GM23338 (cell line): Measurements from ENCODE around the gene PPFIBP2. TPM values are rescaled to one million over a fixed set of nuclear protein-coding genes. Genes with fewer than 3 reads are reported as not detected.

ENCODE experiments used
- ATAC-seq: fragments of 200-7000 bp; cut with Tn5 transposase; 3 replicates; pipeline ENCODE4 v1.9.1; 2020
- DNase-seq: peaks from one replicate; pipeline ENCODE4 v3.0.0-alpha.2; 2015; ENCODE audit warnings: low spot score
- H2AFZ ChIP-seq: fragments of 200-600 bp; sonication (generic); 2 replicates; pipeline ENCODE4 v1.8.0; 2016; ENCODE audit warnings: antibody characterized with exemption, mild to moderate bottlenecking, moderate library complexity
- H3F3A ChIP-seq: fragments of 200-600 bp; sonication (generic); replicated peaks from 2 replicates; pipeline ENCODE4 v1.8.0; 2017; ENCODE audit warnings: antibody characterized with exemption, mixed run types, low read depth
- H3K27ac ChIP-seq: fragments of 200-600 bp; sonication (generic); 2 replicates; pipeline ENCODE4 v1.6.1; 2016; ENCODE audit warnings: low read depth
- H3K27me3 ChIP-seq: fragments of 200-600 bp; sonication (generic); 2 replicates; pipeline ENCODE4 v1.8.0; 2016; ENCODE audit warnings: mild to moderate bottlenecking, mixed run types, moderate library complexity; ENCODE audit not compliant: insufficient read depth
- H3K36me3 ChIP-seq: fragments of 200-600 bp; sonication (generic); 2 replicates; pipeline ENCODE4 v1.8.0; 2016; ENCODE audit warnings: mild to moderate bottlenecking; ENCODE audit not compliant: insufficient read depth
- H3K4me1 ChIP-seq: fragments of 200-600 bp; sonication (generic); 2 replicates; pipeline ENCODE4 v1.8.0; 2016; ENCODE audit warnings: mild to moderate bottlenecking, moderate library complexity; ENCODE audit not compliant: insufficient read depth
- H3K4me2 ChIP-seq: fragments of 200-600 bp; sonication (generic); 2 replicates; pipeline ENCODE4 v1.7.1; 2017; ENCODE audit warnings: mixed run types
- H3K4me3 ChIP-seq: fragments of 200-600 bp; sonication (generic); 2 replicates; pipeline ENCODE4 v1.6.1; 2016; ENCODE audit warnings: mixed run types
- H3K79me2 ChIP-seq: fragments of 200-600 bp; sonication (generic); replicated peaks from 2 replicates; pipeline ENCODE4 v1.8.0; 2017; ENCODE audit warnings: mild to moderate bottlenecking; ENCODE audit not compliant: insufficient read depth
- H3K9me2 ChIP-seq: fragments of 200-600 bp; sonication (generic); 2 replicates; pipeline ENCODE4 v1.8.0; 2017; ENCODE audit not compliant: insufficient read depth
- H4K20me1 ChIP-seq: fragments of 200-600 bp; sonication (generic); replicated peaks from 2 replicates; pipeline ENCODE4 v1.8.0; 2017; ENCODE audit warnings: mild to moderate bottlenecking; ENCODE audit not compliant: insufficient read depth
- H3K27ac Mint-ChIP-seq: 2 replicates; pipeline ENCODE4 v1.8.0; 2020; ENCODE audit warnings: inconsistent platforms, mild to moderate bottlenecking, moderate library complexity, mixed read lengths
- H3K27me3 Mint-ChIP-seq: 3 replicates; pipeline ENCODE4 v1.8.0; 2022; ENCODE audit warnings: low read depth, mild to moderate bottlenecking, moderate library complexity, mixed read lengths, inconsistent platforms; ENCODE audit not compliant: insufficient read depth, poor library complexity
- H3K36me3 Mint-ChIP-seq: 3 replicates; pipeline ENCODE4 v1.8.0; 2021; ENCODE audit warnings: low read depth, mild to moderate bottlenecking, inconsistent platforms, moderate library complexity, mixed read lengths
- H3K4me1 Mint-ChIP-seq: 3 replicates; pipeline ENCODE4 v1.8.0; 2020; ENCODE audit warnings: mild to moderate bottlenecking, inconsistent platforms, mixed read lengths
- H3K4me3 Mint-ChIP-seq: 3 replicates; pipeline ENCODE4 v1.8.0; 2021; ENCODE audit warnings: moderate library complexity, mild to moderate bottlenecking, inconsistent platforms, mixed read lengths
- H3K9me3 Mint-ChIP-seq: 3 replicates; pipeline ENCODE4 v1.8.0; 2020; ENCODE audit warnings: moderate library complexity, mild to moderate bottlenecking, inconsistent platforms, mixed read lengths
- CREB1 ChIP-seq: fragments of 250-450 bp; sonication (Bioruptor Pico); IDR thresholded peaks from 2 replicates; pipeline ENCODE4 v1.5.0; 2020; ENCODE audit warnings: low read depth, mild to moderate bottlenecking, moderate library complexity
- ETS1 ChIP-seq: IDR thresholded peaks from 2 replicates; pipeline ENCODE4 v1.6.1; 2016; ENCODE audit warnings: antibody characterized with exemption
- JUNB ChIP-seq: IDR thresholded peaks from one replicate; pipeline ENCODE4 v1.6.1; 2016; ENCODE audit warnings: antibody characterized with exemption; ENCODE audit not compliant: unreplicated experiment
- NANOG ChIP-seq: IDR thresholded peaks from 2 replicates; pipeline ENCODE4 v1.6.1; 2016; ENCODE audit warnings: antibody characterized with exemption, borderline replicate concordance
- POLR2AphosphoS5 ChIP-seq: IDR thresholded peaks from 2 replicates; pipeline ENCODE4 v1.6.1; 2016; ENCODE audit warnings: antibody characterized with exemption, low read depth
- STAT1 ChIP-seq: IDR thresholded peaks from one replicate; pipeline ENCODE4 v1.6.1; 2016; ENCODE audit warnings: antibody characterized with exemption; ENCODE audit not compliant: unreplicated experiment
- ZNF114 ChIP-seq: fragments of 250-450 bp; sonication (Bioruptor Pico); IDR thresholded peaks from 2 replicates; pipeline ENCODE4 v1.5.0; 2020; ENCODE audit warnings: mild to moderate bottlenecking, moderate library complexity
- ZNF331 ChIP-seq: fragments of 250-450 bp; sonication (Bioruptor Pico); IDR thresholded peaks from 2 replicates; pipeline ENCODE4 v1.5.0; 2020; ENCODE audit warnings: low read depth, mild to moderate bottlenecking, moderate library complexity
- polyA plus RNA-seq: library from polyadenylated mRNA; unstranded; fragments of >200 nt; fragmentation: Nextera tagmentation; extraction: Ambion mirVana; gene quantifications from 2 replicates; pipeline ENCODE4 v1.2.1, GENCODE V29; 2016
- total RNA-seq: library from RNA; depleted of rRNA; stranded (reverse); fragments of >200 nt; shearing (Covaris generic); gene quantifications from 2 replicates; pipeline ENCODE4 v1.2.3, GENCODE V29; 2014
- TF ChIP-seq, protein P1 (sequence below): IDR thresholded peaks from one replicate; pipeline ENCODE4 v1.6.1; 2018; ENCODE audit warnings: antibody characterized with exemption; ENCODE audit not compliant: unreplicated experiment
- TF ChIP-seq, protein P2 (sequence below): fragments of 250-450 bp; sonication (Bioruptor Pico); IDR thresholded peaks from 2 replicates; pipeline ENCODE4 v1.5.0; 2020; ENCODE audit warnings: mild to moderate bottlenecking, moderate library complexity
- TF ChIP-seq, protein P3 (sequence below), 2 experiments: fragments of 200-600 bp in 1 of 2; sonication (generic) in 1 of 2; conservative IDR thresholded peaks; 2 replicates each; pipeline versions ENCODE4 v1.5.1 to v1.6.1; 2016 to 2017; ENCODE audit warnings: antibody characterized with exemption in 2 of 2, low read depth in 2 of 2, mild to moderate bottlenecking in 2 of 2, moderate library complexity in 1 of 2

PPFIBP2 gene
- total and polyA plus RNA-seq, 2 experiments from 2014 or later = 7.1 to 14.8 TPM

DNA sequence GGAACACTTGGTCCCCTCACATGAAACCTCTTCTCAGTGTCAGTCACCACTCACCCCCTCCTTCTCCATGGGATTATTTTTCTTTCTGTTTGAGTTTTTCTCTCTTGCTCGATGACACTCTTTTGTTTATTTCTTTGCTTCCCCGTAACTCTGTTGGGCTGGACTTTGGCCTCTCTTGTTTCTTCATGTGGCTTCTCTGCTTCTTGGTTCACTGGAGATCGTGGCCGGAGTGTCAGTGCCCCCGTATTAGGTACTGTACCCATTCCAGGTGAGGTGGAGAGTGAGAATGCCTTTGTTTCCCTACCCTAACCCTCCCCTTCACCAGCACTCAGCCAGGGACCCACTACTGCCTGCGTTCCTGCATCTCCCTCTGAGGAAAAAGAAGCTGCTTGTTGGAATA is 127.0 kb downstream of the PPFIBP2 start (continued):
- no peak for TF ChIP-seq JUNB
- no peak for TF ChIP-seq ETS1
- TF ChIP-seq POLR2AphosphoS5 = no peak
- no peak for TF ChIP-seq STAT1
- TF ChIP-seq ZNF331 (CRISPR knock-in tag) = no peak
- no peak for TF ChIP-seq CREB1 (CRISPR knock-in tag)

DNA sequence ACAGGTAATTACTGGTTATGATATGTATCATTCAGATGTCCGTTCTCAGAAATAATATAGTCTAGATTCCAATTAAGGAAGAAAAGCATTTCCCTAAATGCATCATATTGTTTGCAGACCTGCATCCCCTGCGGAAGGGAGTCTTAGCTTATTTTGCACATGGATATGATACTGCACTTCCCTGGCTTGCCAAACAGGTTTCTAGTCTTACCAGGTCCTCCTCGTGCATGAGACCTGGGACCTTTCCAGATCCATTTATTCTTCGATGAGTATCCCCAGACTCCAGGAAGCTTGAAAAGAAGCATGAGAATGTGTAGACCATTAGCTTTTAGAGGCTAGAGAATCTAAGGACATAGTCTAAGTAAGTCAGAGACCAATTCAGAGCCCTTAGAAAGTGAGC is 128.9 kb downstream of the PPFIBP2 start:
- no peaks in the 10 kb centered on the region for H3K27me3 ChIP-seq
- H3K9me2 ChIP-seq = peaks cover 6% of the 10 kb centered on the region; the same call in 1 of the 2 replicates
- H2AFZ ChIP-seq = no peak overlapping the region
- no peak for ATAC-seq
- no peak overlapping the region for H3K4me3 ChIP-seq
- Mint-ChIP-seq H3K27ac (no peak overlapping the region), H3K4me3 (no peak overlapping the region), H3K36me3 (peaks cover 5% of the 10 kb centered on the region; the same call in 2 of the 3 replicates), H3K27me3 (peaks cover 3% of the 10 kb centered on the region), H3K4me1 (peaks cover 20% of the 10 kb centered on the region), H3K9me3 (no peaks in the 10 kb centered on the region)
- no peak overlapping the region for H3K27ac ChIP-seq
- no peaks in the 10 kb centered on the region for H3K79me2 ChIP-seq
- no peaks in the 10 kb centered on the region for H3K4me1 ChIP-seq
- no peaks in the 10 kb centered on the region for H3K36me3 ChIP-seq
- no peak for DNase-seq
- H4K20me1 ChIP-seq = no peaks in the 10 kb centered on the region
- no peaks in the 10 kb centered on the region for H3F3A ChIP-seq
- H3K4me2 ChIP-seq = no peak overlapping the region
- no peak for TF ChIP-seq ZNF331 (CRISPR knock-in tag)
- TF ChIP-seq, protein P1, sequence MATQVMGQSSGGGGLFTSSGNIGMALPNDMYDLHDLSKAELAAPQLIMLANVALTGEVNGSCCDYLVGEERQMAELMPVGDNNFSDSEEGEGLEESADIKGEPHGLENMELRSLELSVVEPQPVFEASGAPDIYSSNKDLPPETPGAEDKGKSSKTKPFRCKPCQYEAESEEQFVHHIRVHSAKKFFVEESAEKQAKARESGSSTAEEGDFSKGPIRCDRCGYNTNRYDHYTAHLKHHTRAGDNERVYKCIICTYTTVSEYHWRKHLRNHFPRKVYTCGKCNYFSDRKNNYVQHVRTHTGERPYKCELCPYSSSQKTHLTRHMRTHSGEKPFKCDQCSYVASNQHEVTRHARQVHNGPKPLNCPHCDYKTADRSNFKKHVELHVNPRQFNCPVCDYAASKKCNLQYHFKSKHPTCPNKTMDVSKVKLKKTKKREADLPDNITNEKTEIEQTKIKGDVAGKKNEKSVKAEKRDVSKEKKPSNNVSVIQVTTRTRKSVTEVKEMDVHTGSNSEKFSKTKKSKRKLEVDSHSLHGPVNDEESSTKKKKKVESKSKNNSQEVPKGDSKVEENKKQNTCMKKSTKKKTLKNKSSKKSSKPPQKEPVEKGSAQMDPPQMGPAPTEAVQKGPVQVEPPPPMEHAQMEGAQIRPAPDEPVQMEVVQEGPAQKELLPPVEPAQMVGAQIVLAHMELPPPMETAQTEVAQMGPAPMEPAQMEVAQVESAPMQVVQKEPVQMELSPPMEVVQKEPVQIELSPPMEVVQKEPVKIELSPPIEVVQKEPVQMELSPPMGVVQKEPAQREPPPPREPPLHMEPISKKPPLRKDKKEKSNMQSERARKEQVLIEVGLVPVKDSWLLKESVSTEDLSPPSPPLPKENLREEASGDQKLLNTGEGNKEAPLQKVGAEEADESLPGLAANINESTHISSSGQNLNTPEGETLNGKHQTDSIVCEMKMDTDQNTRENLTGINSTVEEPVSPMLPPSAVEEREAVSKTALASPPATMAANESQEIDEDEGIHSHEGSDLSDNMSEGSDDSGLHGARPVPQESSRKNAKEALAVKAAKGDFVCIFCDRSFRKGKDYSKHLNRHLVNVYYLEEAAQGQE = no peak
- TF ChIP-seq NANOG = no peak
- no peak for TF ChIP-seq CREB1 (CRISPR knock-in tag)
- no peak for TF ChIP-seq JUNB
- TF ChIP-seq STAT1 = no peak
- TF ChIP-seq ZNF114 = no peak
- no peak for TF ChIP-seq ETS1
- TF ChIP-seq, protein P2, sequence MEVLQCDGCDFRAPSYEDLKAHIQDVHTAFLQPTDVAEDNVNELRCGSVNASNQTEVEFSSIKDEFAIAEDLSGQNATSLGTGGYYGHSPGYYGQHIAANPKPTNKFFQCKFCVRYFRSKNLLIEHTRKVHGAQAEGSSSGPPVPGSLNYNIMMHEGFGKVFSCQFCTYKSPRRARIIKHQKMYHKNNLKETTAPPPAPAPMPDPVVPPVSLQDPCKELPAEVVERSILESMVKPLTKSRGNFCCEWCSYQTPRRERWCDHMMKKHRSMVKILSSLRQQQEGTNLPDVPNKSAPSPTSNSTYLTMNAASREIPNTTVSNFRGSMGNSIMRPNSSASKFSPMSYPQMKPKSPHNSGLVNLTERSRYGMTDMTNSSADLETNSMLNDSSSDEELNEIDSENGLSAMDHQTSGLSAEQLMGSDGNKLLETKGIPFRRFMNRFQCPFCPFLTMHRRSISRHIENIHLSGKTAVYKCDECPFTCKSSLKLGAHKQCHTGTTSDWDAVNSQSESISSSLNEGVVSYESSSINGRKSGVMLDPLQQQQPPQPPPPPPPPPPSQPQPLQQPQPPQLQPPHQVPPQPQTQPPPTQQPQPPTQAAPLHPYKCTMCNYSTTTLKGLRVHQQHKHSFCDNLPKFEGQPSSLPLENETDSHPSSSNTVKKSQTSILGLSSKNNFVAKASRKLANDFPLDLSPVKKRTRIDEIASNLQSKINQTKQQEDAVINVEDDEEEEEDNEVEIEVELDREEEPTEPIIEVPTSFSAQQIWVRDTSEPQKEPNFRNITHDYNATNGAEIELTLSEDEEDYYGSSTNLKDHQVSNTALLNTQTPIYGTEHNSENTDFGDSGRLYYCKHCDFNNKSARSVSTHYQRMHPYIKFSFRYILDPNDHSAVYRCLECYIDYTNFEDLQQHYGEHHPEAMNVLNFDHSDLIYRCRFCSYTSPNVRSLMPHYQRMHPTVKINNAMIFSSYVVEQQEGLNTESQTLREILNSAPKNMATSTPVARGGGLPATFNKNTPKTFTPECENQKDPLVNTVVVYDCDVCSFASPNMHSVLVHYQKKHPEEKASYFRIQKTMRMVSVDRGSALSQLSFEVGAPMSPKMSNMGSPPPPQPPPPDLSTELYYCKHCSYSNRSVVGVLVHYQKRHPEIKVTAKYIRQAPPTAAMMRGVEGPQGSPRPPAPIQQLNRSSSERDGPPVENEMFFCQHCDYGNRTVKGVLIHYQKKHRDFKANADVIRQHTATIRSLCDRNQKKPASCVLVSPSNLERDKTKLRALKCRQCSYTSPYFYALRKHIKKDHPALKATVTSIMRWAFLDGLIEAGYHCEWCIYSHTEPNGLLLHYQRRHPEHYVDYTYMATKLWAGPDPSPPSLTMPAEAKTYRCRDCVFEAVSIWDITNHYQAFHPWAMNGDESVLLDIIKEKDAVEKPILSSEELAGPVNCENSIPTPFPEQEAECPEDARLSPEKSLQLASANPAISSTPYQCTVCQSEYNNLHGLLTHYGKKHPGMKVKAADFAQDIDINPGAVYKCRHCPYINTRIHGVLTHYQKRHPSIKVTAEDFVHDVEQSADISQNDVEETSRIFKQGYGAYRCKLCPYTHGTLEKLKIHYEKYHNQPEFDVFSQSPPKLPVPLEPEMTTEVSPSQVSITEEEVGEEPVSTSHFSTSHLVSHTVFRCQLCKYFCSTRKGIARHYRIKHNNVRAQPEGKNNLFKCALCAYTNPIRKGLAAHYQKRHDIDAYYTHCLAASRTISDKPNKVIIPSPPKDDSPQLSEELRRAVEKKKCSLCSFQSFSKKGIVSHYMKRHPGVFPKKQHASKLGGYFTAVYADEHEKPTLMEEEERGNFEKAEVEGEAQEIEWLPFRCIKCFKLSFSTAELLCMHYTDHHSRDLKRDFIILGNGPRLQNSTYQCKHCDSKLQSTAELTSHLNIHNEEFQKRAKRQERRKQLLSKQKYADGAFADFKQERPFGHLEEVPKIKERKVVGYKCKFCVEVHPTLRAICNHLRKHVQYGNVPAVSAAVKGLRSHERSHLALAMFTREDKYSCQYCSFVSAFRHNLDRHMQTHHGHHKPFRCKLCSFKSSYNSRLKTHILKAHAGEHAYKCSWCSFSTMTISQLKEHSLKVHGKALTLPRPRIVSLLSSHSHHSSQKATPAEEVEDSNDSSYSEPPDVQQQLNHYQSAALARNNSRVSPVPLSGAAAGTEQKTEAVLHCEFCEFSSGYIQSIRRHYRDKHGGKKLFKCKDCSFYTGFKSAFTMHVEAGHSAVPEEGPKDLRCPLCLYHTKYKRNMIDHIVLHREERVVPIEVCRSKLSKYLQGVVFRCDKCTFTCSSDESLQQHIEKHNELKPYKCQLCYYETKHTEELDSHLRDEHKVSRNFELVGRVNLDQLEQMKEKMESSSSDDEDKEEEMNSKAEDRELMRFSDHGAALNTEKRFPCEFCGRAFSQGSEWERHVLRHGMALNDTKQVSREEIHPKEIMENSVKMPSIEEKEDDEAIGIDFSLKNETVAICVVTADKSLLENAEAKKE = no peak
- TF ChIP-seq, protein P3, sequence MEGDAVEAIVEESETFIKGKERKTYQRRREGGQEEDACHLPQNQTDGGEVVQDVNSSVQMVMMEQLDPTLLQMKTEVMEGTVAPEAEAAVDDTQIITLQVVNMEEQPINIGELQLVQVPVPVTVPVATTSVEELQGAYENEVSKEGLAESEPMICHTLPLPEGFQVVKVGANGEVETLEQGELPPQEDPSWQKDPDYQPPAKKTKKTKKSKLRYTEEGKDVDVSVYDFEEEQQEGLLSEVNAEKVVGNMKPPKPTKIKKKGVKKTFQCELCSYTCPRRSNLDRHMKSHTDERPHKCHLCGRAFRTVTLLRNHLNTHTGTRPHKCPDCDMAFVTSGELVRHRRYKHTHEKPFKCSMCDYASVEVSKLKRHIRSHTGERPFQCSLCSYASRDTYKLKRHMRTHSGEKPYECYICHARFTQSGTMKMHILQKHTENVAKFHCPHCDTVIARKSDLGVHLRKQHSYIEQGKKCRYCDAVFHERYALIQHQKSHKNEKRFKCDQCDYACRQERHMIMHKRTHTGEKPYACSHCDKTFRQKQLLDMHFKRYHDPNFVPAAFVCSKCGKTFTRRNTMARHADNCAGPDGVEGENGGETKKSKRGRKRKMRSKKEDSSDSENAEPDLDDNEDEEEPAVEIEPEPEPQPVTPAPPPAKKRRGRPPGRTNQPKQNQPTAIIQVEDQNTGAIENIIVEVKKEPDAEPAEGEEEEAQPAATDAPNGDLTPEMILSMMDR (conservative IDR thresholded peaks at IDR 0.05; ENCODE audit: low read depth in 2 of 2) = no peak
